Body of pancreas (tissue), 4 donors: Measurements from ENCODE around the gene MMP12.

Source experiments
- CTCF ChIP-seq, 7 experiments: fragments of 450-650 bp in 4 of 7; fragments of 200-600 bp in 3 of 7; sonication (generic) in 3 of 7; IDR thresholded peaks; one replicate each; pipeline ENCODE4 v1.5.1; 2016 to 2019; ENCODE audit warnings: antibody characterized with exemption in 7 of 7
- POLR2A ChIP-seq, 3 donors: fragments of 450-650 bp; IDR thresholded peaks; one replicate each; pipeline ENCODE4 v1.6.1; 2016; ENCODE audit warnings: antibody characterized with exemption in 3 of 3, mild to moderate bottlenecking in 2 of 3

- no peak for TF ChIP-seq CTCF (IDR thresholded peaks at IDR 0.05)
- TF ChIP-seq POLR2A (IDR thresholded peaks at IDR 0.05), result no peak
These were observed 45.3 kb downstream of the MMP12 start for GRCh38 chr11:102829316-102830000.
